ENCODE data around the gene ADAMTS15. TPM values are rescaled to one million over a fixed set of nuclear protein-coding genes. Genes with fewer than 3 reads are reported as not detected.

The ADAMTS15 gene
- total RNA-seq, 1 donor from 2014 or later: 8.4 TPM

DNA sequence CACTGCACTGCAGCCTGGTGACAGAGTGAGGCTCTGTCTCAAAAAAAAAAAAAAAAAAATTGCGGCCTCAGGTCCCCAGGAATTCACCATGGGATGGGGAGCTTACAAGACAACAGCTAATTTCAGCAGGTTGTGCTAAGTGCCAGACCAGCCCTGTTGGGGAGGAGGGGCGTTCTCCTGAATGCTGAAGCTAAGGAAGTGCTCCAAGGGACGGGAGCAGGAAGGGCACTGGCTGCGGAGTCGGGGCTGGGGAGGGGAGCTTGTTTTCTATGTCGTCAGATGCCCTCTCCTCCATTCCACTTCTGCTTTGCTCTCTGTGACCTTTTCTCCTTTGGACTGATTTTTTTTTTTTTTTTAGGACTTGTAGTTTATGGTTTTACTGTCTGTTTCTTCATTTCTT is 4.5 kb downstream of the ADAMTS15 start:
- H3K4me3 ChIP-seq: peak overlapping the region; percentile 65
- DNase-seq (no peak), ATAC-seq (no peak)
- TF ChIP-seq, protein P1, sequence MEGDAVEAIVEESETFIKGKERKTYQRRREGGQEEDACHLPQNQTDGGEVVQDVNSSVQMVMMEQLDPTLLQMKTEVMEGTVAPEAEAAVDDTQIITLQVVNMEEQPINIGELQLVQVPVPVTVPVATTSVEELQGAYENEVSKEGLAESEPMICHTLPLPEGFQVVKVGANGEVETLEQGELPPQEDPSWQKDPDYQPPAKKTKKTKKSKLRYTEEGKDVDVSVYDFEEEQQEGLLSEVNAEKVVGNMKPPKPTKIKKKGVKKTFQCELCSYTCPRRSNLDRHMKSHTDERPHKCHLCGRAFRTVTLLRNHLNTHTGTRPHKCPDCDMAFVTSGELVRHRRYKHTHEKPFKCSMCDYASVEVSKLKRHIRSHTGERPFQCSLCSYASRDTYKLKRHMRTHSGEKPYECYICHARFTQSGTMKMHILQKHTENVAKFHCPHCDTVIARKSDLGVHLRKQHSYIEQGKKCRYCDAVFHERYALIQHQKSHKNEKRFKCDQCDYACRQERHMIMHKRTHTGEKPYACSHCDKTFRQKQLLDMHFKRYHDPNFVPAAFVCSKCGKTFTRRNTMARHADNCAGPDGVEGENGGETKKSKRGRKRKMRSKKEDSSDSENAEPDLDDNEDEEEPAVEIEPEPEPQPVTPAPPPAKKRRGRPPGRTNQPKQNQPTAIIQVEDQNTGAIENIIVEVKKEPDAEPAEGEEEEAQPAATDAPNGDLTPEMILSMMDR (IDR thresholded peaks at IDR 0.05): no peak
- peaks cover 31% of the 10 kb centered on the region for H3K27me3 ChIP-seq (ENCODE audit: low read depth)
- no peaks in the 10 kb centered on the region for H3K36me3 ChIP-seq
- intact Hi-C loops (cut with DNase I): no loop called here
- no peak overlapping the region for H3K27ac ChIP-seq
- peaks cover 39% of the 10 kb centered on the region for H3K4me1 ChIP-seq
- H3K9me3 ChIP-seq: no peaks in the 10 kb centered on the region

- Histone ChIP-seq H3K9me3 (no peaks in the 10 kb centered on the region), H3K36me3 (no peaks in the 10 kb centered on the region), H3K4me1 (peaks cover 29% of the 10 kb centered on the region), H3K27ac (no peak overlapping the region), H3K27me3 (ENCODE audit: low read depth) (peaks cover 15% of the 10 kb centered on the region), H3K4me3 (no peak overlapping the region)
- DNase-seq (no peak), ATAC-seq (no peak)
- TF ChIP-seq, protein P1 (IDR thresholded peaks at IDR 0.05): no peak
- intact Hi-C loops (cut with DNase I): no loop called here
Measured at GRCh38 chr11:130454491-130455252, 6.2 kb downstream of the ADAMTS15 start.

GRCh38 chr11:130455483-130456127 is 7.2 kb downstream of the ADAMTS15 start:
- Histone ChIP-seq H3K4me1 (peaks cover 22% of the 10 kb centered on the region), H3K27ac (no peak overlapping the region), H3K27me3 (ENCODE audit: low read depth) (peaks cover 8% of the 10 kb centered on the region), H3K9me3 (no peaks in the 10 kb centered on the region), H3K4me3 (no peak overlapping the region), H3K36me3 (no peaks in the 10 kb centered on the region)
- ATAC-seq: peak; percentile 38 to 50
- intact Hi-C loops (cut with DNase I): no loop called here
- TF ChIP-seq, protein P1 (IDR thresholded peaks at IDR 0.05): no peak
- no peak for DNase-seq

GRCh38 chr11:130456286-130456685 is 7.8 kb downstream of the ADAMTS15 start:
- no peak for ATAC-seq
- no peak overlapping the region for H3K4me3 ChIP-seq
- H3K27me3 ChIP-seq (ENCODE audit: low read depth): peaks cover 8% of the 10 kb centered on the region
- TF ChIP-seq, protein P1 (IDR thresholded peaks at IDR 0.05): no peak
- H3K36me3 ChIP-seq: no peaks in the 10 kb centered on the region
- intact Hi-C loops (cut with DNase I): no loop called here
- peaks cover 19% of the 10 kb centered on the region for H3K4me1 ChIP-seq
- DNase-seq: no peak
- H3K27ac ChIP-seq: no peak overlapping the region
- H3K9me3 ChIP-seq: no peaks in the 10 kb centered on the region

- H3K36me3 ChIP-seq: peaks cover 15% of the 10 kb centered on the region
- TF ChIP-seq, protein P1 (IDR thresholded peaks at IDR 0.05): no peak
- peaks cover 19% of the 10 kb centered on the region for H3K4me1 ChIP-seq
- H3K27ac ChIP-seq: peak overlapping the region; percentile 24
- DNase-seq: no peak
- H3K4me3 ChIP-seq: no peak overlapping the region
- H3K27me3 ChIP-seq (ENCODE audit: low read depth): peaks cover 8% of the 10 kb centered on the region
- H3K9me3 ChIP-seq: no peaks in the 10 kb centered on the region
- intact Hi-C loops (cut with DNase I): no loop called here
- ATAC-seq: no peak
Measured at GRCh38 chr11:130457623-130458409, 9.4 kb downstream of the ADAMTS15 start.
